H9 (cell line): ENCODE results near the gene RPUSD3. TPM values are rescaled to one million over a fixed set of nuclear protein-coding genes. Genes with fewer than 3 reads are reported as not detected.
A peak's percentile ranks its signal among the peaks of the same experiment; 100 is the strongest.

Source experiments
- DNase-seq: peaks from one replicate; pipeline ENCODE4 v3.0.0-alpha.2; 2017
- H2AFZ ChIP-seq: one replicate; pipeline ENCODE4 v1.6.1; 2013; ENCODE audit warnings: mild to moderate bottlenecking, low read length, control low read depth, moderate library complexity
- H2AK5ac ChIP-seq: 2 replicates; pipeline ENCODE4 v1.6.1; 2013; ENCODE audit warnings: low read length, control low read depth, mixed read lengths; ENCODE audit not compliant: insufficient read length
- H2BK120ac ChIP-seq: one replicate; pipeline ENCODE4 v1.6.1; 2013; ENCODE audit warnings: low read depth, mild to moderate bottlenecking, low read length, control low read depth, inconsistent platforms; ENCODE audit not compliant: poor library complexity, severe bottlenecking
- H2BK12ac ChIP-seq: 2 replicates; pipeline ENCODE4 v1.6.1; 2013; ENCODE audit warnings: low read length, control low read depth, mixed read lengths, low read depth; ENCODE audit not compliant: insufficient read length
- H2BK15ac ChIP-seq: 2 replicates; pipeline ENCODE4 v1.6.1; 2013; ENCODE audit warnings: low read depth, low read length, control low read depth
- H2BK20ac ChIP-seq: one replicate; pipeline ENCODE4 v1.6.1; 2013; ENCODE audit warnings: low read depth, mild to moderate bottlenecking, low read length, control low read depth, inconsistent platforms; ENCODE audit not compliant: poor library complexity, severe bottlenecking
- H2BK5ac ChIP-seq: 2 replicates; pipeline ENCODE4 v1.6.1; 2013; ENCODE audit warnings: low read length, control low read depth, mixed read lengths; ENCODE audit not compliant: insufficient read length
- H3K14ac ChIP-seq: 2 replicates; pipeline ENCODE4 v1.6.1; 2013; ENCODE audit warnings: low read length, control low read depth; ENCODE audit not compliant: insufficient read depth
- H3K18ac ChIP-seq: 2 replicates; pipeline ENCODE4 v1.6.1; 2013; ENCODE audit warnings: low read depth, mild to moderate bottlenecking, mixed read lengths, low read length, control low read depth; ENCODE audit not compliant: insufficient read length
- H3K23ac ChIP-seq: 2 replicates; pipeline ENCODE4 v1.6.1; 2013; ENCODE audit warnings: low read length, control low read depth, mixed read lengths, low read depth; ENCODE audit not compliant: insufficient read length
- H3K23me2 ChIP-seq: 2 replicates; pipeline ENCODE4 v1.6.1; 2013; ENCODE audit warnings: low read depth, mild to moderate bottlenecking, mixed read lengths, low read length, control low read depth; ENCODE audit not compliant: insufficient read length, poor library complexity, severe bottlenecking
- H3K27ac ChIP-seq: 2 replicates; pipeline ENCODE4 v1.5.1; 2013; ENCODE audit warnings: low read length, control low read depth, mixed read lengths, low read depth; ENCODE audit not compliant: insufficient read length
- H3K27me3 ChIP-seq: 2 replicates; pipeline ENCODE4 v1.6.1; 2013; ENCODE audit warnings: low read length, control low read depth, inconsistent platforms; ENCODE audit not compliant: insufficient read depth
- H3K4ac ChIP-seq: 2 replicates; pipeline ENCODE4 v1.6.1; 2013; ENCODE audit warnings: low read depth, mild to moderate bottlenecking, control low read depth, inconsistent platforms, low read length, moderate library complexity
- H3K4me1 ChIP-seq: 2 replicates; pipeline ENCODE4 v1.6.1; 2013; ENCODE audit warnings: low read length, control low read depth, inconsistent platforms; ENCODE audit not compliant: insufficient read depth
- H3K4me2 ChIP-seq: 2 replicates; pipeline ENCODE4 v1.6.1; 2013; ENCODE audit warnings: low read length, control low read depth, mixed read lengths; ENCODE audit not compliant: insufficient read length, insufficient read depth
- H3K56ac ChIP-seq: 2 replicates; pipeline ENCODE4 v1.6.1; 2013; ENCODE audit warnings: low read depth, mild to moderate bottlenecking, mixed read lengths, low read length, control low read depth; ENCODE audit not compliant: insufficient read length
- H3K79me1 ChIP-seq: 2 replicates; pipeline ENCODE4 v1.6.1; 2013; ENCODE audit warnings: low read depth, mild to moderate bottlenecking, moderate library complexity, low read length, control low read depth, inconsistent platforms; ENCODE audit not compliant: insufficient read depth, poor library complexity, severe bottlenecking
- H3K79me2 ChIP-seq: 2 replicates; pipeline ENCODE4 v1.6.1; 2013; ENCODE audit warnings: low read length, control low read depth, inconsistent platforms; ENCODE audit not compliant: insufficient read depth
- H3K9ac ChIP-seq: 2 replicates; pipeline ENCODE4 v1.6.1; 2013; ENCODE audit warnings: low read length, control low read depth, mixed read lengths; ENCODE audit not compliant: insufficient read length; ENCODE audit errors: extremely low read depth
- H3K9me3 ChIP-seq: one replicate; pipeline ENCODE4 v1.6.1; 2013; ENCODE audit warnings: low read depth, low read length, inconsistent platforms; ENCODE audit not compliant: control insufficient read depth
- H3T11ph ChIP-seq: one replicate; pipeline ENCODE4 v1.6.1; 2013; ENCODE audit warnings: mild to moderate bottlenecking, low read length, control low read depth, inconsistent platforms
- H4K20me1 ChIP-seq: one replicate; pipeline ENCODE4 v1.6.1; 2013; ENCODE audit not compliant: control insufficient read depth, insufficient read length, insufficient read depth
- H4K5ac ChIP-seq: 2 replicates; pipeline ENCODE4 v1.6.1; 2013; ENCODE audit warnings: low read depth, mild to moderate bottlenecking, mixed read lengths, low read length, control low read depth; ENCODE audit not compliant: insufficient read length
- H4K8ac ChIP-seq: replicated peaks from 2 replicates; pipeline ENCODE4 v1.6.1; 2013; ENCODE audit warnings: low read length, control low read depth, mixed read lengths, low read depth; ENCODE audit not compliant: insufficient read length
- H4K91ac ChIP-seq: 2 replicates; pipeline ENCODE4 v1.6.1; 2013; ENCODE audit warnings: low read depth, mild to moderate bottlenecking, moderate library complexity, mixed read lengths, low read length, control low read depth; ENCODE audit not compliant: insufficient read length
- H3K27ac Mint-ChIP-seq, 3 experiments: 2 replicates in 2 of 3; 3 replicates in 1 of 3; pipeline ENCODE4 v1.8.0; 2020 to 2021; ENCODE audit warnings: mixed read lengths in 3 of 3, mild to moderate bottlenecking in 1 of 3, moderate library complexity in 1 of 3
- H3K27me3 Mint-ChIP-seq: 2 replicates; pipeline ENCODE4 v1.8.0; 2021; ENCODE audit warnings: low read depth, mild to moderate bottlenecking, moderate library complexity, mixed read lengths
- H3K36me3 Mint-ChIP-seq, 3 experiments: 2 replicates in 2 of 3; 3 replicates in 1 of 3; pipeline ENCODE4 v1.8.0; 2020 to 2021; ENCODE audit warnings: low read depth in 3 of 3, mixed read lengths in 3 of 3; ENCODE audit not compliant: insufficient read depth in 1 of 3
- H3K4me1 Mint-ChIP-seq, 2 experiments: 2 replicates each; pipeline ENCODE4 v1.8.0; 2020; ENCODE audit warnings: mixed read lengths in 2 of 2
- H3K4me3 Mint-ChIP-seq, 2 experiments: 2 replicates in 1 of 2; 3 replicates in 1 of 2; pipeline ENCODE4 v1.8.0; 2020 to 2021; ENCODE audit warnings: mild to moderate bottlenecking in 2 of 2, mixed read lengths in 2 of 2, moderate library complexity in 1 of 2
- H3K9me3 Mint-ChIP-seq, 2 experiments: 2 replicates in 1 of 2; 3 replicates in 1 of 2; pipeline ENCODE4 v1.8.0; 2020; ENCODE audit warnings: mild to moderate bottlenecking in 2 of 2, mixed read lengths in 2 of 2, moderate library complexity in 1 of 2
- CTCF ChIP-seq: fragments of 200-600 bp; sonication (generic); conservative IDR thresholded peaks from 3 replicates; pipeline ENCODE4 v1.8.0; 2021; ENCODE audit warnings: antibody characterized with exemption, mild to moderate bottlenecking
- WGBS: extraction: QIAGEN DNeasy Blood & Tissue Kit; methylation state at CpG from one replicate; pipeline ENCODE4 v1.1.7; 2013; ENCODE audit warnings: missing lambda C conversion rate, low lambda C conversion rate, mixed read lengths; ENCODE audit not compliant: insufficient read length; ENCODE audit errors: extremely low coverage; 5-methylcytosine and 5-hydroxymethylcytosine counted together
- total RNA-seq: library from RNA; stranded (reverse); gene quantifications from 2 replicates; pipeline ENCODE4 v1.2.1, GENCODE V29; 2021

The RPUSD3 gene
- total RNA-seq, 1 experiment from 2014 or later, result 59.5 TPM

DNA sequence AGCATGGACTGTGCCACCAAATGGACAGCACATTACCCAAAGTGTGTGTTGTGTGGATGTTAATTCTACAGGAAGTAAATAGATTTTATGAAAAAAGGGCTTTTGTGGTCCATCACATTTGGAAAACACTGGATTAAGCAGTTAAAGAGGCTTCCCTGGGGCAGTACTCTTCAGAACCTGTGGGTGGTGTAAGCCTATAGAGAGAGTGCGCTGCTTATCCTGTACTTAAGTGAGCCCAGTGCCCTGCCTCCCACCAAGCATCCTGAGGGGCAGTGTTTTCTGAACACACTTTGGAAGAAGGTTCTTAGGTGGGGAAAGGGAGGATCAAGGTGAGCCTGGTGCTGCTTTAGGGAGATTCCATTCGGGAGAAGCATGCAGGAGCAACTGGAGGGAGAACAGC lies 22.9 kb downstream of the RPUSD3 start:
- no peak overlapping the region for H4K5ac ChIP-seq
- peak; percentile 67 for TF ChIP-seq CTCF
- H3K36me3 Mint-ChIP-seq, result no peaks in the 10 kb centered on the region; a peak in 1 of 7 replicates
- no peak overlapping the region for H2BK5ac ChIP-seq
- no peak overlapping the region for H2AK5ac ChIP-seq
- H4K20me1 ChIP-seq, result no peaks in the 10 kb centered on the region
- no peaks in the 10 kb centered on the region for H3K4me1 ChIP-seq
- no peak overlapping the region for H3K9ac ChIP-seq
- peak; percentile 55 for DNase-seq
- no peak overlapping the region for H3K14ac ChIP-seq
- H3K27me3 ChIP-seq, result no peaks in the 10 kb centered on the region
- H3K79me1 ChIP-seq, result no peaks in the 10 kb centered on the region
- H3K4ac ChIP-seq, result no peak overlapping the region
- no peak overlapping the region for H4K8ac ChIP-seq
- no peak overlapping the region for H3T11ph ChIP-seq
- no CpG with 5 or more reads among the region's 2 CpGs for WGBS
- H3K9me3 ChIP-seq, result no peaks in the 10 kb centered on the region
- no peak overlapping the region for H3K4me2 ChIP-seq
- H3K27ac Mint-ChIP-seq, result no peak overlapping the region; a peak in 1 of 7 replicates
- no peak overlapping the region for H2BK120ac ChIP-seq
- H3K18ac ChIP-seq, result no peak overlapping the region
- H3K79me2 ChIP-seq, result no peaks in the 10 kb centered on the region
- no peaks in the 10 kb centered on the region for H3K23me2 ChIP-seq
- H3K56ac ChIP-seq, result no peak overlapping the region
- H2BK20ac ChIP-seq, result no peak overlapping the region
- no peak overlapping the region for H2AFZ ChIP-seq
- no peak overlapping the region for H4K91ac ChIP-seq
- no peak overlapping the region for H2BK15ac ChIP-seq
- peaks cover 4% of the 10 kb centered on the region for H3K27me3 Mint-ChIP-seq
- H3K27ac ChIP-seq, result no peak overlapping the region
- H2BK12ac ChIP-seq, result no peak overlapping the region
- H3K4me3 Mint-ChIP-seq, result no peak overlapping the region
- no peak overlapping the region for H3K23ac ChIP-seq
- H3K4me1 Mint-ChIP-seq, result peaks cover 14 to 18% of the 10 kb centered on the region in 2 experiments
- H3K9me3 Mint-ChIP-seq, result no peaks in the 10 kb centered on the region
